ENCODE results near the gene ZNF485. TPM values are rescaled to one million over a fixed set of nuclear protein-coding genes. Genes with fewer than 3 reads are reported as not detected.

The ZNF485 gene
- total and polyA plus RNA-seq, 8 donors: 1.9 to 5.3 (median 4.9) TPM

GRCh38 chr10:43666552-43666951 is 60.3 kb downstream of the ZNF485 start:
- DNase-seq (no peak), ATAC-seq (no peak)
- Histone ChIP-seq H3K9me3 (no peaks in the 10 kb centered on the region), H3K4me1 (no peaks in the 10 kb centered on the region), H3K27me3 (peaks cover 12 to 48% of the 10 kb centered on the region in 2 donors), H3K4me3 (no peak overlapping the region), H3K36me3 (no peaks in the 10 kb centered on the region), H3K27ac (no peak overlapping the region)
- intact Hi-C loops (cut with DNase I): no loop called here
- TF ChIP-seq CTCF (IDR thresholded peaks at IDR 0.05): no peak

- no peaks in the 10 kb centered on the region for H3K36me3 ChIP-seq
- peak in 1 of 4 donors; percentile 57 for DNase-seq
- TF ChIP-seq CTCF (IDR thresholded peaks at IDR 0.05): peak; percentile 16 to 19
- H3K4me1 ChIP-seq: no peaks in the 10 kb centered on the region
- no peaks in the 10 kb centered on the region for H3K9me3 ChIP-seq
- no peak overlapping the region for H3K4me3 ChIP-seq
- peak; percentile 51 for ATAC-seq
- peaks cover 12 to 48% of the 10 kb centered on the region in 2 donors for H3K27me3 ChIP-seq
- no peak overlapping the region for H3K27ac ChIP-seq
- intact Hi-C loops (cut with DNase I): no loop called here
Observed at GRCh38 chr10:43667317-43667731, 61.1 kb downstream of the ZNF485 start.

Other genes starting within 250 kb of the ZNF485 start
- 1 to 10 TPM; 1.0 to 6.0 TPM for gene FXYD4, start 234.8 kb upstream of the ZNF485 start, total RNA-seq
- gene FXYD4, start 234.8 kb upstream of the ZNF485 start, polyA plus RNA-seq (ENCODE audit: insufficient read length in 6 of 6): not detected
- gene HNRNPF, start 197.3 kb upstream of the ZNF485 start, total RNA-seq: 100 to 1,000 TPM; 161 to 230 TPM
- gene HNRNPF, start 197.3 kb upstream of the ZNF485 start, polyA plus RNA-seq (ENCODE audit: insufficient read length in 6 of 6): 100 to 1,000 TPM; 165 to 189 (median 175) TPM
- gene ZNF487, start 169.3 kb upstream of the ZNF485 start, total RNA-seq: 1 to 10 TPM; 4.4 to 4.7 TPM
- gene ZNF487, start 169.3 kb upstream of the ZNF485 start, polyA plus RNA-seq (ENCODE audit: insufficient read length in 6 of 6): 10 to 100 TPM in 2 of 6 donors, 1 to 10 TPM in 4; 7.5 to 11.3 (median 9.6) TPM
- gene ZNF239, start 31.8 kb upstream of the ZNF485 start, total RNA-seq: 1 to 10 TPM; 2.3 to 4.8 TPM
- gene ZNF239, start 31.8 kb upstream of the ZNF485 start, polyA plus RNA-seq (ENCODE audit: insufficient read length in 6 of 6): 10 to 100 TPM in 4 of 6 donors, 1 to 10 TPM in 2; 9.5 to 11.2 (median 10.5) TPM
- gene ZNF32, start 42.4 kb downstream of the ZNF485 start, total RNA-seq: 10 to 100 TPM; 29.1 to 32.9 TPM
- gene ZNF32, start 42.4 kb downstream of the ZNF485 start, polyA plus RNA-seq (ENCODE audit: insufficient read length in 6 of 6): 10 to 100 TPM; 46.6 to 59.5 (median 53.8) TPM

Data from left lung (tissue), 10 donors.